GM21529 (cell line): Measurements from ENCODE around the gene CYP4F3.
"Not testable (repeated sequence)": the region's sequence is repeated elsewhere in the genome, so short reads cannot be mapped to it uniquely, and the experiment has no call there.

Experiments used
- ATAC-seq: cut with Tn5 transposase; IDR thresholded peaks from one replicate; pipeline ENCODE4 v1.9.1; 2021; ENCODE audit not compliant: unreplicated experiment

Gene CYP4F3

DNA sequence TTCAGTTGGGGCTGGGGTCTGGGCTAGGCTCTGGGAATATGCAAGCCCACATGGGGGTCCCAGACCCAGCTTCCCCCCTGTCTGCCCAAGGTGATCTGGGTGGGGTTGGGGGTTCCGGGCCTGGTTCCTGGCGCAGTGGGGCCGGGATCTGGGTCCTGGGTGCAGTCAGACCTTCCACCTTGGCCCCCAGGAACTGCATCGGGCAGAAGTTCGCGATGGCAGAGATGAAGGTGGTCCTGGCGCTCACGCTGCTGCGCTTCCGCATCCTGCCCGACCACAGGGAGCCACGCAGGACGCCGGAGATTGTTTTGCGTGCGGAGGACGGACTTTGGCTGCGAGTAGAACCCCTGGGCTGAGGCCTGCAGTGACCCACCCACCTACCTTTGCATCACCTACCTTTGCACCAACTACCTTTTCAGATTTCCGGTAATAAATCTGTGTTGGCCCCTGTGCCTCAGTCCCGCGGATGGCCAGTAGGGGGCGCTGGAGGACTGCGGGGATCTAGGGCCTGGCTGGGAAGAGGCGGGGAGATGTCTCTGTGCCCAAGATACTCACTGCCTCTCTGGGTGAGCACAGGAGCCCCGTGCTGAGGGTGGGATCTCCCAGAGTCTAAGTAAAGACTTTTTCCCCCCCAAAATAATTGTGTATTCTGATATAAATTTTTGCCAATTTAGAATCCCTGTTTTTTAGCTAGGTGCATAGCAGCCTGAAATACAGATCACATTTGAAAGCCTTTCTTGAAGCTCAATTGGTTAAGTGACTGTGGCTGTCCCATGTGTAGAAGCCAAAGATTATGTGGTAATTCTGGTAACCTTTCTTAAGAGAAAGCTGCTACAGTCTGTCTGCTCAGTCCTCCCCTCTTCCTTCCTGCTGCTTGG, 11.5 kb upstream of the CYP4F3 start:
- ATAC-seq = no peak

- ATAC-seq = no peak
Observed at GRCh38 chr19:15631817-15632216, 8.9 kb upstream of the CYP4F3 start.

GRCh38 chr19:15633082-15633835, 7.4 kb upstream of the CYP4F3 start:
- ATAC-seq = no peak

DNA sequence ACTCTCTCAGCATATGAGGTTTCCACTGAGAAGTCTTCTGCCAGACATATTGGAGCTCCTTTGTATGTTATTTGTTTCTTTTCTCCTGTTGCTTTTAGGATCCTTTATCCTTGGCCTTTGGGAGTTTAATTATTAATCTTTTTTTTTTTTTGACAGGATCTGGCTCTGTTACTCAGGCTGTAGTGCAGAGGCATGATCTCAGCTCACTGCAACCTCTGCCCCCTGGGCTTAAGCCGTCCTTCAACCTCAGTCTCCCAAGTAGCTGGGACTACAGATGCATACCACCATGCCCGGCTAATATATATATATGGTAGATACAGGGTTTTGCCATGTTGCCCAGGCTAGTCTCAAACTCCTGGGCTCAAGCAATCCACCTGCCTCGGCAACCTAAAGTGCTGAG, 6.6 kb upstream of the CYP4F3 start:
- ATAC-seq = no peak

DNA sequence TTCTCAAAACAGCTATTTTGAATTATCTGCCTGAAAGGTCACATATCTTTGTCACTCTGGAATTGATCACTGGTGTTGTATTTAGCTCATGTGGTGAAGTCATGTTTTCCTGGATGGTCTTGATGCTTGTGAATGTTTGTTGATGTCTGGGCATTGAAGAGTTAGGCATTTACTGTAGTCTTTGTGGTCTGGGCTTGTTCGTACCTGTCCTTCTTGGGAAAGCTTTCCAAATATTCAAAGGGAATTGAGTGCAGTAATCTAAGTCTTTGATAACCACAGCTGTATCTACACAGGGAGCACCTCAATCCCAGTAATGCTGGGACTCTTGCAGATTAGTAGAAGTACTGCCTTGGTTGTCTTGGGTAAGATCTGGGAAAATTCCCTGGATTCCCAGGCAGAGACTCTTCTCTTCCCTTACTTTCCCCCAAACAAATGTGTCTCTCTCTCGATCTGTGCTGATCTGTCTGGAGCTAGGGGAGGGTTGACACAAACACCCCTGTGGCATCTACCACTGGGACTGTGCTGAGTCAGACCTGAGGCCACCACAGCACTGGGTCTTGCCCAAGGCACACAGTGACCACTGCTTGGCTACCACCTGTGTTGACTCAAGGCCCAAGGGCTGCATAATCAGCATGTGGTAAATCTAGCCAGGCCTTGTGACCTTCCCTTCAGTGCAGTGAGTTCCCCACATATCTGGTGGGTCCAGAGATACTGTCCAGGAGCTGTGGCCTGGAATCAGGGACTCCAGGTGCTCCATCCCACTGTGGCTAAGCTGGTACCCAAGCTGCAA, 5.5 kb upstream of the CYP4F3 start:
- ATAC-seq = no peak

GRCh38 chr19:15636026-15636425, 4.7 kb upstream of the CYP4F3 start:
- no peak for ATAC-seq

DNA sequence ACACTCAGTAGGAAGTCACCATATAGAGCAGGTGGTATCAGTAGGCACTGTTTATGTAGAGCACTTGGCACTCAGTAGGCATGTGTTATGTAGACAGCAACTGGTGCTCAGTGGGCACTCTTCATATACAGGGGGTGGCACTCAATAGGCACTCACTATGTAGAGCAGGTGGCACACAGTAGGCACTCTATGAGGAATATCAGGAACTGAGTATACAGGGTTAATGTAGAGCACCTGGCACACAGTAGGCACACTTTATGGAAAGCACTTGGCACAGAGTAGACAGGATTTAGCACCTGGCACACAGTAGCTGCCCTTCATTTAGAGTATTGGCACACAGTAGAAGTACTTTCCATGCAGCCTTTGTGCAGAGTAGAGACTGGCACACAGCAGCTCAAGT, 1.1 kb upstream of the CYP4F3 start:
- no peak for ATAC-seq

DNA sequence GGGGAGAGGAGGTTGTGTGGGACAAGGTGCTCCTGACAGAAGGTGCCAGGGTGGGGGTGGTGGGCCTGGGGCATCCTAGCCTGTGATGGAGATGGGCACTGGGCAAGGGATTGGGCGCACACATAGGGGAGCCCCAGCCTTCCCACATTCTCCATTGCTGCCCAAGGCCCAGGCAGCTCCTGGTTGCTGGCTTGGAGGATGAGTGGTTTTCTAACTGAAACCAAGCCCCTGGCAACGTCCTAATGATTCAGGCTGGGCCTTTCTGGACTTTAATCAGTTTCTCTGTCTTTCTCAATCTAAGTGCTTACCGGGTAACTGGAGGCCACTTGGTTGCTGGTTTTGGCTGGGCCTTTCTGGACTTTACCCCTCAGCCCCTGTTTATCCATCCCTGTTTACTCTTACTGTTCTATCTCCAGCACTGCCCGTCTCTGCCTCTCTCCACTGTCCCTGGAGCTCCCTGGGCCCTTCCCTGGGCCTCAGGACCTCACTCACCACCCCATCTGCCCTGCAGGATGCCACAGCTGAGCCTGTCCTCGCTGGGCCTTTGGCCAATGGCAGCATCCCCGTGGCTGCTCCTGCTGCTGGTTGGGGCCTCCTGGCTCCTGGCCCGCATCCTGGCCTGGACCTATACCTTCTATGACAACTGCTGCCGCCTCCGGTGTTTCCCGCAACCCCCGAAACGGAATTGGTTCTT, 354 bp downstream of the CYP4F3 start:
- ATAC-seq = no peak

DNA sequence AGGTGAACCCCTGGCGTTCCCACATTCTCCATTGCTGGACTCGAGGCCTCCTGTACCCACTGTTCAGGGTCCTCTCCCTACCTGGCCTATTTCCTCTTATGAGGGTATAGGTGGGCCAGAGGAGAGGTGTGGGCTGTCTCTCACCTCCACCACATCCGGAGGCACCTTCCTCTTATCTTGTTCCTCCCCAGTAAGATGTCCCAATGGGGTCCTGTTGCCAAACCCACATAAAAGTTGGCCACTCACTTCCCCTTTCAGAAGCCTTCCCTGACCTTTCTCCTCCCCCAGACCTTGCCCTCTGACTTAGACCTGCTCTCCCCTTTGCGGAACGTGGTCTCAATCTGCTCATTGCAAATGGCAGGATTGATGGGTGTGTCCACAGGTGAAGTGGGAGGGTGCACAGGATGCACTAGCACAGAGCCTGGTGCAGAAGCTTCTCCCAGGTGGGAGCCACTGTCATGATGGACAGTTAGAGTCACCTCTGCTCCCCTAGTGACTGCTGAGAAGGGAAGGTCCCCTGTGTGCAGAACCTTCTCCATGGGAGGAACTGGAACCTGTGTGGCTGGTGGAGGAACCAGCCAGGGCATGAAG, 1.3 kb downstream of the CYP4F3 start:
- ATAC-seq = no peak

- no peak for ATAC-seq
Observed at GRCh38 chr19:15642807-15643206, 2.1 kb downstream of the CYP4F3 start.

- ATAC-seq = no peak
Observed at GRCh38 chr19:15643387-15643786, 2.7 kb downstream of the CYP4F3 start.

- no peak for ATAC-seq
Observed at GRCh38 chr19:15644066-15644741, 3.5 kb downstream of the CYP4F3 start.

DNA sequence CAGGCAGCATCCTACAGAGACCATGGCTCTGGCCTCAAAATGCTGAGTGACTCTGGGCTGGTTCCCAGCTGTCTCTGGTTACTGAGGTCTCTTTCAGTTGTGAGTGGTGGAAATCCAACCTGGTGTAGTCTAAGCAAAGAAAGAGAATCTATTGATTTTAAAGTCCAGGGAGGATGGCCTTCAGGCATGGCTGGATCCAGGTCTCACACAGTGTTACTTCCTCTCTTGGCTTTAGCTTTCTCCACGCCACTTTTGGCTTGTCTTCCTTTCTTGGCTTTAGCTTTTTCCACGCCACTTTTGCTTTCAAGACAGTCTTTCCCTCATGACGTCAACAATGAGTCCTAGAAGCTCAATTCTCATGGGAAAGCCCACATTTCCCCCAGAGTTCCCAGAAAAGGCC, 4.1 kb downstream of the CYP4F3 start:
- no peak for ATAC-seq

- ATAC-seq = no peak
Observed at GRCh38 chr19:15649526-15649925, 8.8 kb downstream of the CYP4F3 start.

GRCh38 chr19:15650123-15650522, 9.4 kb downstream of the CYP4F3 start:
- ATAC-seq = not testable (repeated sequence)

- ATAC-seq = no peak
Observed at GRCh38 chr19:15651791-15652190, 11.1 kb downstream of the CYP4F3 start.

GRCh38 chr19:15652559-15653278, 12.0 kb downstream of the CYP4F3 start:
- no peak for ATAC-seq

GRCh38 chr19:15656467-15656866, 15.8 kb downstream of the CYP4F3 start:
- ATAC-seq = no peak

DNA sequence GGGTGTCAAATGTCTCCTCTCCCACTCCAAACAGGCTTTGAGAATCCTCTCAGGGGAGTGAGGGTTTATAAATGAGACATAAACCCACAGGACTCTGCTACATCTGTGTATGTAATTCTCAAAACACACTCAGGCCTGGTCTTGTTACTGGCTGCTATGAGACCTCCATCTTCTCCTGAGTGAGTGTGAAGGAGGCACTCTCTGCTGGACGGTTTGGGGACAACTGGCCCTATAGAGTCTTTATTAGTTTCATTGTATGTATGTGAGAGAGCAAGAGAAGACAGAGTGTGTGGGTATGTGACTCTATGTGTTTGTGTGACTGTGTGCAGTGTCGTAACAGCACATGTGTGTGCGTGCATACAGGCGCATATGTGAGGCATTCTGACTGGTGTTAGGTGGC, 22.6 kb downstream of the CYP4F3 start:
- no peak for ATAC-seq
